GM12801 (cell line): ENCODE results near the gene ESRP2.

Source experiments
- CTCF ChIP-seq: IDR thresholded peaks from one replicate; pipeline ENCODE4 v1.5.1; 2011; ENCODE audit warnings: control low read depth; ENCODE audit not compliant: insufficient read length; ENCODE audit errors: extremely low read depth

The ESRP2 gene

GRCh38 chr16:68186877-68187276 is 49.0 kb downstream of the ESRP2 start:
- no peak for TF ChIP-seq CTCF

GRCh38 chr16:68183046-68183445 is 52.9 kb downstream of the ESRP2 start:
- TF ChIP-seq CTCF = no peak

GRCh38 chr16:68179855-68180254 is 56.1 kb downstream of the ESRP2 start:
- TF ChIP-seq CTCF = no peak

- TF ChIP-seq CTCF = no peak
Measured at GRCh38 chr16:68179196-68179795, 56.6 kb downstream of the ESRP2 start.
